ENCODE results near the gene MRPL55.

DNA sequence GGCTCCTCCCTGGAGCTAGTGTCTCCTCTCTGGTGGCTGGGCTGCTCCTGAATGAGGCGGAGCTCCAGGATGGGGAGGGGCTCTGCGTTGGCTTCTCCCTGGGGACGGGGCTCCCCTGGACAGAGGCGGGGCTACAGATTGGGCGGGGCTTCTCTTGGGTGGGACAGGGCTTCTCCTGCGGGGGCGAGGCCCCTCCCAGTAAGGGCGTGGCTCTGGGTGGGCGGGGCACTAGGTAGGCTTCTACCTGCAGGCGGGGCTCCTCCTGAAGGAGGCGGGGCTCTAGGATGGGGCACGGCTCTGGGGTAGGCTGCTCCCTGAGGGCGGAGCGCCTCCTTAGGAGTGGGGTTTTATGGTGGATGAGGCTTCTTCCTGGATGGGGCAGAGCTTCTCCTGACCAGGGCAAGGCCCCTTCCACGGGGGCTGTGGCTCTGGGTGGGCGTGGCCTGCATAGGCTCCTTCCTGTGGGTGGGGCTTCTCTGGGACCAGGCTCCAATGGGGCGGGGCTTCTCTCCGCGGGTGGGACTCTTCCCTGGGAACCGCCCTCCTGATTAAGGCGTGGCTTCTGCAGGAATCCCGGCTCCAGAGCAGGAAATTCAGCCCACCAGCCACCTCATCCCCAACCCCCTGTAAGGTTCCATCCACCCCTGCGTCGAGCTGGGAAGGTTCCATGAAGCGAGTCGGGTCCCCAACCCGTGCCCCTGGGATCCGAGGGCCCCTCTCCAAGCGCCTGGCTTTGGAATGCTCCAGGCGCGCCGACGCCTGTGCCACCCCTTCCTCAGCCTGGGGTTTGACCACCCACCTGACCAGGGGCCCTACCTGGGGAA is 49.3 kb downstream of the MRPL55 start:
- TF ChIP-seq, protein P1, sequence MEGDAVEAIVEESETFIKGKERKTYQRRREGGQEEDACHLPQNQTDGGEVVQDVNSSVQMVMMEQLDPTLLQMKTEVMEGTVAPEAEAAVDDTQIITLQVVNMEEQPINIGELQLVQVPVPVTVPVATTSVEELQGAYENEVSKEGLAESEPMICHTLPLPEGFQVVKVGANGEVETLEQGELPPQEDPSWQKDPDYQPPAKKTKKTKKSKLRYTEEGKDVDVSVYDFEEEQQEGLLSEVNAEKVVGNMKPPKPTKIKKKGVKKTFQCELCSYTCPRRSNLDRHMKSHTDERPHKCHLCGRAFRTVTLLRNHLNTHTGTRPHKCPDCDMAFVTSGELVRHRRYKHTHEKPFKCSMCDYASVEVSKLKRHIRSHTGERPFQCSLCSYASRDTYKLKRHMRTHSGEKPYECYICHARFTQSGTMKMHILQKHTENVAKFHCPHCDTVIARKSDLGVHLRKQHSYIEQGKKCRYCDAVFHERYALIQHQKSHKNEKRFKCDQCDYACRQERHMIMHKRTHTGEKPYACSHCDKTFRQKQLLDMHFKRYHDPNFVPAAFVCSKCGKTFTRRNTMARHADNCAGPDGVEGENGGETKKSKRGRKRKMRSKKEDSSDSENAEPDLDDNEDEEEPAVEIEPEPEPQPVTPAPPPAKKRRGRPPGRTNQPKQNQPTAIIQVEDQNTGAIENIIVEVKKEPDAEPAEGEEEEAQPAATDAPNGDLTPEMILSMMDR (IDR thresholded peaks at IDR 0.05; ENCODE audit: insufficient read depth, low read length): no peak
- TF ChIP-seq SPI1 (IDR thresholded peaks at IDR 0.05; ENCODE audit: borderline replicate concordance, low read depth): no peak
- TF ChIP-seq POLR2AphosphoS5 (IDR thresholded peaks at IDR 0.05; ENCODE audit: low read depth): no peak
- TF ChIP-seq, protein P2, sequence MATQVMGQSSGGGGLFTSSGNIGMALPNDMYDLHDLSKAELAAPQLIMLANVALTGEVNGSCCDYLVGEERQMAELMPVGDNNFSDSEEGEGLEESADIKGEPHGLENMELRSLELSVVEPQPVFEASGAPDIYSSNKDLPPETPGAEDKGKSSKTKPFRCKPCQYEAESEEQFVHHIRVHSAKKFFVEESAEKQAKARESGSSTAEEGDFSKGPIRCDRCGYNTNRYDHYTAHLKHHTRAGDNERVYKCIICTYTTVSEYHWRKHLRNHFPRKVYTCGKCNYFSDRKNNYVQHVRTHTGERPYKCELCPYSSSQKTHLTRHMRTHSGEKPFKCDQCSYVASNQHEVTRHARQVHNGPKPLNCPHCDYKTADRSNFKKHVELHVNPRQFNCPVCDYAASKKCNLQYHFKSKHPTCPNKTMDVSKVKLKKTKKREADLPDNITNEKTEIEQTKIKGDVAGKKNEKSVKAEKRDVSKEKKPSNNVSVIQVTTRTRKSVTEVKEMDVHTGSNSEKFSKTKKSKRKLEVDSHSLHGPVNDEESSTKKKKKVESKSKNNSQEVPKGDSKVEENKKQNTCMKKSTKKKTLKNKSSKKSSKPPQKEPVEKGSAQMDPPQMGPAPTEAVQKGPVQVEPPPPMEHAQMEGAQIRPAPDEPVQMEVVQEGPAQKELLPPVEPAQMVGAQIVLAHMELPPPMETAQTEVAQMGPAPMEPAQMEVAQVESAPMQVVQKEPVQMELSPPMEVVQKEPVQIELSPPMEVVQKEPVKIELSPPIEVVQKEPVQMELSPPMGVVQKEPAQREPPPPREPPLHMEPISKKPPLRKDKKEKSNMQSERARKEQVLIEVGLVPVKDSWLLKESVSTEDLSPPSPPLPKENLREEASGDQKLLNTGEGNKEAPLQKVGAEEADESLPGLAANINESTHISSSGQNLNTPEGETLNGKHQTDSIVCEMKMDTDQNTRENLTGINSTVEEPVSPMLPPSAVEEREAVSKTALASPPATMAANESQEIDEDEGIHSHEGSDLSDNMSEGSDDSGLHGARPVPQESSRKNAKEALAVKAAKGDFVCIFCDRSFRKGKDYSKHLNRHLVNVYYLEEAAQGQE (IDR thresholded peaks at IDR 0.05; ENCODE audit: insufficient replicate concordance, low read depth): no peak
